D721Med (cell line): ENCODE data around the gene NEGR1.

Source experiments
- DNase-seq: peaks from one replicate; pipeline ENCODE4 v3.0.0; 2011; ENCODE audit warnings: low spot score; ENCODE audit not compliant: insufficient read length
- FAIRE-seq: peaks from 2 replicates; lab custom pipeline; 2011; peaks lifted over from hg19 to GRCh38; lab: Jason Lieb, UNC
- TF ChIP-seq, protein P1 (sequence below): IDR thresholded peaks from 2 replicates; pipeline ENCODE4 v1.5.1; 2012; ENCODE audit warnings: mild to moderate bottlenecking, control low read depth; ENCODE audit not compliant: insufficient read depth; ENCODE audit errors: missing control alignments

Gene NEGR1

DNA sequence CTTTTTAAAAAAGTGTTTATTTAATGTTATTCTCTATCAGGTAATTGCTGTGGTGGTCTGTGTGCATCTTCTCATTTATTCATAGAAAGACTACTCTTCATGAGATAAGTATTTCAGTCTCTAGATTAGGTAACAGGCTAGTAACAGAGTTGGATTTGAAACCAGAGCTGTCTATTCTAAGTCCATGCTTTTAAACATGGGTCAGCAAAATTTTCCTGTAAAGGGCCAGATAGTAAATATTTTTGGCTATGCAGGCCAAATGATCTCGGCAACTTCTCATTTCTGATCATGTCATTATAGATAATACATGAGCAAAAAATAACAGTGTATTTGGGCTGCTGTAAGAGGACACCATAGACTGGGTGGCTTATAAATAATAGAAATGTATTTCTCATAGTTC is 715.9 kb downstream of the NEGR1 start:
- DNase-seq (no peak), FAIRE-seq (no peak)
- TF ChIP-seq, protein P1, sequence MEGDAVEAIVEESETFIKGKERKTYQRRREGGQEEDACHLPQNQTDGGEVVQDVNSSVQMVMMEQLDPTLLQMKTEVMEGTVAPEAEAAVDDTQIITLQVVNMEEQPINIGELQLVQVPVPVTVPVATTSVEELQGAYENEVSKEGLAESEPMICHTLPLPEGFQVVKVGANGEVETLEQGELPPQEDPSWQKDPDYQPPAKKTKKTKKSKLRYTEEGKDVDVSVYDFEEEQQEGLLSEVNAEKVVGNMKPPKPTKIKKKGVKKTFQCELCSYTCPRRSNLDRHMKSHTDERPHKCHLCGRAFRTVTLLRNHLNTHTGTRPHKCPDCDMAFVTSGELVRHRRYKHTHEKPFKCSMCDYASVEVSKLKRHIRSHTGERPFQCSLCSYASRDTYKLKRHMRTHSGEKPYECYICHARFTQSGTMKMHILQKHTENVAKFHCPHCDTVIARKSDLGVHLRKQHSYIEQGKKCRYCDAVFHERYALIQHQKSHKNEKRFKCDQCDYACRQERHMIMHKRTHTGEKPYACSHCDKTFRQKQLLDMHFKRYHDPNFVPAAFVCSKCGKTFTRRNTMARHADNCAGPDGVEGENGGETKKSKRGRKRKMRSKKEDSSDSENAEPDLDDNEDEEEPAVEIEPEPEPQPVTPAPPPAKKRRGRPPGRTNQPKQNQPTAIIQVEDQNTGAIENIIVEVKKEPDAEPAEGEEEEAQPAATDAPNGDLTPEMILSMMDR, result no peak

DNA sequence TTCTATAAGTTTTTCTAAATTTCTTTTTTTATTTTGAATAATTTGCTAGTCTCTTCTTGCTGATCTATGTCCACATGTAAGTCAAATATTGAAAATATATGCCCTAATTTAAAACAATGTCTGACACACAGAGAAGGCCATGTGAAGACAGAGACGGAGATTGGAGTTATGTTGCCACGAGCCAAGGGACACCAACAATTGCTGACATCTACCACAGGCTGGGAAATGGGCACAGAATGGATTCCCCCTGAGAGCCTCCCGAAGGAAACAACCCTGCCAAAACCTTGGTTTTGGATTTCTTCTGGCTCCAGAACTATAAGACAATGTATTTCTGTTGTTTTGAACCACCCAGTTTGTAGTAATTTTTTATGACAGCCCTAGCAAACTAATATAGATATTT is 716.5 kb downstream of the NEGR1 start:
- DNase-seq, result no peak
- TF ChIP-seq, protein P1, result no peak
- no peak for FAIRE-seq

DNA sequence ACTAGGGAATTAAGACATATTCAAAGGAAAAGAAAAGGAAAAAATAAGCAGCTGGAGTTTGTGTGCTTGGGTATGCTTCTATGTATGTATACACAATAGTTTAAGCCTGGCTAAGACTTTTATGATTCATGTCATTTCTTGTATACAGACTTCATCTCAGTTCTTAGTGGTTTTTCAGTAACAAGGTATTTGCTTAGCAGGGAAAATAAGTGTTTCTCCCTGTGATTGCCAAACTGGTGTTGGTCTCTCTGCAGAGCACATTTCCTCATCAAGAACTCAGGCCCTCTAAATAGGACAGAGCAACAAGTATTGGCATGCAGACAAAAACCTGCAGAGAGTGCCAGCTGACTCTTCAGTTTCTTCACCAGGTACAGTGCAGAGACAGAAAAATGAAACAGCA is 717.1 kb downstream of the NEGR1 start:
- DNase-seq (no peak), FAIRE-seq (no peak)
- TF ChIP-seq, protein P1, result no peak

DNA sequence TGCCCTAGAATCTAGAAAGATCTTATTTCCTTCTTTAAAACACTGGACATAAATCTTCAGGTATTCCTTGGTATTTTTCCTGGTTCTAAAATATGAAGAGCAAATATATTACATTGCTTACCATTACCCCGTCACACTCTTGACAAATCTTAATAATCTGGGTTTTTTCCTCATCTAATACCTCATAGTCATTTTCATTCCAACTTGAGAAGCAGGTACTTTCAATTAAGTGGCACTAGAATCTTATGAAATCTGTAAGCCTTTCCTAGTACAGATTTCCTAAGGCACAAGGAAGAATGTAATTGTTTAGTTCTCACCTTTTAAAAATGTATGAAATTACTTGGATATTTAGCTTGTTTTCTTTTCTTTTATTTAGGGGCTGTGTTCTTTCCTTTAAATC is 720.0 kb downstream of the NEGR1 start:
- TF ChIP-seq, protein P1, result no peak
- FAIRE-seq, result no peak
- DNase-seq, result no peak

DNA sequence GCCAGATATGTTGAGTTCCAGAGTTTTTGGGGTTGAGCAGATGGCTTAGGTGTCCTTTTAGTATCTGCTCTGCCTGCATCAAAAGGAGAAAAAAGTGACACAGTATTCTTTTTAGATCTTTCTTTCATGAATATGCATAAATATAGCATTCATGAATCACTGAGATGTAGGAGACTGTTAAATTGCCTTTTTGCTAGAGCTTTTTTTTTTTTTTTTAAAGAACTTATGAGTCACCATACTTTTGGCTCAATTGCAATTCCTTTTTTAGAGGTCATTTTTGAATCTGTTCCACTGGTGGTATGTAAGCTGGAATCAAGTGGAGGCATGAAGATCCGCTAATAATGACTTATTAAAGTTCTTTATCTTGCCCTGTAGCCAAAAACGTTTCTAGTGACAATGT is 720.6 kb downstream of the NEGR1 start:
- TF ChIP-seq, protein P1, result no peak
- DNase-seq (no peak), FAIRE-seq (no peak)

DNA sequence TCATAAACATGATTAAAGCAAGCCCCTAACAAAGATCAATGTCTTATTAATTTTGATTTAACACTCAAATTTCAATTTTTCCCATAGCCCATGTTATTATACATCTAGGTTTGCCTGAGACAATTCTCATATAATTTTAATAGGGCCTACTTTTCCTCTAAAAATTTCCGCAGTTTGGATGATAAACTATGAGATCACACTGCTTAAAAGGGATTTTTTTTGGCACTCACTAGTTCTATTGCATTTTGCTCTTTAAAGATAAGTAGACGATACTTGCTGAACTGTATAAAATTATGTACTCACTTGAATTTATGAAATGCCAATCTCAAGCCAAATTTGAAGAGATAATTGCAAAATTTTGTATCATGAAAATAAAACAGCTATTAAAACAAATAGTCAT is 721.1 kb downstream of the NEGR1 start:
- TF ChIP-seq, protein P1, result no peak
- FAIRE-seq (no peak), DNase-seq (no peak)

DNA sequence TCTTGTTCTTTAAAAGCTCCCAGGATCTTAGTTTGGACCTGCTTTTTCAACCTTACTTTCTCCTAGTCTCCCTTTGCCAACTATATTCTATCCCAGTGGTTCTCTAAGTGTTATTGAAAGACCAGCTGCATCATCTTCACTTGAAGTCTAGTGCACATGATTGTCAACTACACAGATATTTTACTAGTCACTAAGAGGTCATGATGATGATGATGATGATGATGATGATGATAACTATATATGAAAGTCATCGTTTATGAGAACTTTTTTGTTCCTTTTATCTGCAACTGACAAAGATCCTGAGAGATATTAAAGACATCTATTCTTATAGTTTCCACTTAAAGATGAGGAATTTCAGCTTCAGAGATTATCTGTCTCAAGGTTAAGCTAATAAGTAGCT is 722.5 kb downstream of the NEGR1 start:
- FAIRE-seq (no peak), DNase-seq (no peak)
- TF ChIP-seq, protein P1, result no peak
